HS-5 (cell line): ENCODE data around the gene ITPKC.

ENCODE experiments used
- DNase-seq: peaks from one replicate; pipeline ENCODE4 v3.0.0-alpha.2; 2012; ENCODE audit warnings: low read depth

Gene ITPKC

DNA sequence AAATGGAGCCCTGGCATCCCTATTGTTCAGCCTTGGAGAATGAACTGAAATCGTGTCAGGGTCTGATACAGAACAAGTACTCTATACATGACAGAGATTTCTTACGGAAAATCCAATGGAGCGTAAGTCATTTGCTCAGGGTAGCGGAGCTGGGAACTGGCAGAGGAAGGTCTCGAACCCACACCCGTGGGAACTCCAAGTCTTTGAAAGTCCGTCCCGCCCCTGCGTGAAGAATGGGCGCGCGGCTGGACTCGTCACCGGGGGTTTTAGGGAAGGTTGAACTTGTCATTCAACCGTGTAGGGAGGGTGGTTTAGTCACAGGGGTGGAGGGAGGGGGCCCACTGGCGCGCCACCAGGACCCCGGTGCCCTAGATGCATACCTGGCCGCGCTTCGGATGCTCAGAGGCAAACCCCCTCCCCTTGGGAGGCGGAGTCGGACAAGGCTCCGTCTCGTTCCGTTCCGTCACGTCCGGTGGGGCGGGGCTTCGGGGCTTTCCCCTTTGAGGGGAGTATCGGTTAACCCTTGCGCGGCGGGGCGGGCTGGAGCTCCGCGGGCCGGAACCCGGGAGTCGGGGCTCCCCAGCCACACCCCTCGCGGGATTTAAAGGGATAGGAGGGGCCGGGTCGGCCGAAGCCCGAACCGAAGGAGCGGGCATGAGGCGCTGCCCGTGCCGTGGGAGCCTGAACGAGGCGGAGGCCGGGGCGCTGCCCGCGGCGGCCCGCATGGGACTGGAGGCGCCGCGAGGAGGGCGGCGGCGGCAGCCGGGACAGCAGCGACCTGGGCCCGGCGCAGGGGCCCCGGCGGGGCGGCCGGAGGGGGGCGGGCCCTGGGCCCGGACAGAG lies at the start of gene ITPKC, which contains the start of gene COQ8B:
TSS of gene ITPKC (plus strand) at position 631 of the 843 bp plus-strand sequence. CDS start at position 655, 24 bp downstream.
TSS of gene COQ8B (minus strand) at position 405 of the 843 bp plus-strand sequence. CDS start 2,254 bp downstream, outside the sequence.
- DNase-seq = peak; percentile 86

- no peak for DNase-seq
These were observed 49.3 kb upstream of the ITPKC start for GRCh38 chr19:40667602-40668001.

- no peak for DNase-seq
These were observed 47.8 kb upstream of the ITPKC start for GRCh38 chr19:40668991-40669614.

GRCh38 chr19:40671404-40671803 lies 45.5 kb upstream of the ITPKC start:
- no peak for DNase-seq

- DNase-seq = no peak
These were observed 44.9 kb upstream of the ITPKC start for GRCh38 chr19:40672038-40672437.

GRCh38 chr19:40672573-40673299 lies 44.2 kb upstream of the ITPKC start:
- DNase-seq = no peak

GRCh38 chr19:40673397-40673796 lies 43.5 kb upstream of the ITPKC start:
- DNase-seq = no peak

DNA sequence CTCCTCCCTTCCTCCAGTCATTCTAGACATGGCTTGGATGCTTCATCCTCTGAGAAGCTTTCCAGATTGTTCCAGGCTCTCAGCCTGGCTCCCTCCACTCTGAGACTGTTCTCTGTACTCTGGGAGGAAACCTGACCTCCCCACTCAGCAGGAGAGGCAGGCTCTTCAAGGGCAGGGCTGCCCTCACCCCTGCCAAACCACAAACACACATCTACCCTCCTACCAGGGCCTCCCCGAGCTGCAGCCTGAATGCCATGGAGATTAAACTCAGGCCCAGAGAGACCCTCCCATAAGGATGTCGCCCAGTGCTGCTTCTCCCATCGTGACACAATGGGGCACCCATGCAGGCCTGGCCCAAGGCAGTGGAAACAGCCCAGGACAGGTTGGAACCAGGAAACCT lies 42.6 kb upstream of the ITPKC start:
- no peak for DNase-seq

DNA sequence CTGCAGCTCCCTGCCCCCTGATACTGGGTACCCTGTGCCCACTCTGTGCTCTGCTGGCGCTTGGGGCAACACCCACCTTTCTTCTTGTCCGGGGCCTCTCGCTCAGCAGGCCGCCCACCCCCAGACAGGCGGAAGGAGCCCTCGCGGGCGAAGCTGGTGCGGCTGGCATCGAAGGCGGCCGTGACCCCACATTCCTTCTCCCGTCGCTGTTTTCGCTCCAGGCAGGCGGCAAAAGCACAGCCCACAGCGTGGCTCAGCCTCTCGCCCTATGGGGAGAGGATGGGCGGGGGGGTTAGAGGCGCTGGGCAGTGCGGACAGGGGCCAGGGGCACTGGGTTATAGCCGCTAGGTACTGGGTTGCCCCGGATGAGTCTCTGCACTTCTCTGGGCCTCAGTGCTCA lies 39.8 kb upstream of the ITPKC start:
- no peak for DNase-seq

DNA sequence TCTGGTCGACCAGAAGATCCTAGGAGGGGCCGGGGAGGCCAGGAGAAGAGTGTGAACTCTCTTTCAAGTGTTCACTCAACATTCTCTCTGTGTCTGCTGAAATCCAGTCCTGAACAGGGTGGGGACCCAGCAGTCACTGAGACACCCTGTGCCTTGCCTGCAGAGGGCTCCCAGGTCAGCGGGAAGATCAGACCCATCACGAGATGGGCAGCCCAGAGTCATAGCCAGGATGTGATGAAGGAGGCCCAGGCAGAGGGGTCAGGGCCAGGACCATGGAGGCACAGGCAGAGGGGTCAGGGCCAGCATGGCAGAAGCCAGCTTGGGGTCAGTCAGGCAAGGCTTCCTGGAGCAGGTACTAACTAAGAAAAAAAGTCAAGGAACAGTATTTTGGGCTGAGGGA lies 35.9 kb upstream of the ITPKC start:
- no peak for DNase-seq

GRCh38 chr19:40682431-40682964 lies 34.4 kb upstream of the ITPKC start:
- DNase-seq = no peak

DNA sequence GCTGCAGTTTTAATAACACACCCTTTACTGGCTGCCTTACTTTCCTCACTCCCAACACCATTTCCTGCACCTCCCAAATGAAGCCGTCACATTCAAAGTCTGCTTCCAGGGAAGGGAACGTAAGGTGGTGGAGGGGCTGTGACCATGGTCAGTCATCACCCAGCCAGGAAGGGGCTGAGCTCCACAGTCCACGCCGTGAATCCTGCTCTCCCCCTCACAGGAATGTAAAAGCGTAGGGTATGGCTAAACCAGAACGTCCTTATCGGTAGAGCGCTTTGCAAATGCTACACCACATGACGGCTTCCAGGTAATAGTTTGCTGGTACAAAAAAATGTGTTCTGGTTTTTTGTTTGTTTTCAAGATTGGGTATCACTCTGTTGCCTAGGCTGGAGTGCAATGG lies 33.5 kb upstream of the ITPKC start:
- DNase-seq = no peak

GRCh38 chr19:40684280-40684679 lies 32.6 kb upstream of the ITPKC start:
- no peak for DNase-seq

- DNase-seq = no peak
These were observed 31.8 kb upstream of the ITPKC start for GRCh38 chr19:40685016-40685526.

- DNase-seq = no peak
These were observed 31.3 kb upstream of the ITPKC start for GRCh38 chr19:40685563-40685962.

DNA sequence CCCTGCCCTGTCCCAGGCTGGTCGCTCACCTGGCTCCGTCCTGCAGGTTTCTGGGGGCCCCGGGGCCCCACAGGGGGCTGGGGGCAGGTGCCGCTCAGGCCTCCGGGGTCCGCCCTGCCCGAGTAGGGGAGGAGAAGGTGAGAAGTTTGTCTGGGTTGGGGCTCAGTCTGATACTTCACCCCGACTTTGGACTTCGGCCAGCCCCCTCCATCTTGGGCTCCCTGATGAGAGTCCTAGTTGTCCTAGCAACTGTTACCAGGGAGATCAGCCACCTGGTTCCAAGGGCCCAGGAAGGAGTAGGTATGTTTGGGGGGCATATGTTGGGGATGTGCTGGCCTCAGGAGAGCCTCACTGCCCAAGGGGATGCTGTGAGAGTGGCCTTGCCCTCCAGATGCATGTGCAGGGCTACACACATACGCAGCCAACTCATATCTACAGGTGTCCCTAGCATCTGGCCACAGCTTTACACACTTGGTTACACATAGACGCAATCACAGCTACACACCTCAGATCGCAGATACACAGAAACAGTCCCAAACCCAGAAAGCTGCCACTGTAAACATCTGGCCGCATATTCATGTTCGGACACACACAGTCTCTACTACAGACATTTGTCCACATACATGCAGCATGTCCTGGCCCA lies 29.9 kb upstream of the ITPKC start:
- DNase-seq = no peak

DNA sequence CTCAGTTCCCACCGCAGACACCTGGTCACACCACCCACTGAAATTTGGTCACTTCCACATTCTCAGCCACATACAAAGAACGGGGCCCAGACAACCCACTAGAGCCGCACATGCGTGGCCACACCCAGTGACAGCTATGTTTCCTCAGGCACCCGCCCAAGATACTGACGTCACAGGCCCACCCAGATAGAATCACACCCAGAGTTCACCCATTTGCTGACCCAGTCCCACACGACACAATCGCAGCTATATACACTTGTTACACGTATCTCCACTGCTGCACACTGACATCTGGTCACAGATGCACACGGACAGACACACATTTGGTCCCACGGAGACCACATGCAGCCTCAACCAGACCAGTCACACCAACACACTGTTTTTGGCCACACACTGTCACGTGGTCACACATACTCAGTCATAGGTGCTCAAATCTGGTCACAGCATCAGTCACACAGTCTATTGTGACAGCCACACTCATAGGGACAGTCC lies 29.3 kb upstream of the ITPKC start:
- no peak for DNase-seq

GRCh38 chr19:40688309-40688708 lies 28.6 kb upstream of the ITPKC start:
- DNase-seq = no peak

DNA sequence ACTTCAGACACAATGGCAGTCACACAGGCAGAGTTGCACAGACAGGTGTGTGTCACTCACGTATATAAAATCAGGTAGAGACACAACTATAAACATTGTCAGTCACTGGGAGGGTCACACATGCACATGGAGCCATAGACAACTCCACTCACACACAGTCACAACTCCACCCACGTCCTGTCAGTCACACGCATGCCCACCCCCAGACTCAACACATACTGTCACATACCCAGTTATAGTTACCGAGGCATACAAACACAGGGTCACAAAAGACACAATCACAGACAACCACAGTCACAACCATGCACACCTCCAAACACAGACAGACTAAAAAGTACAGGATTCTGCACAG lies 27.9 kb upstream of the ITPKC start:
- DNase-seq = no peak

DNA sequence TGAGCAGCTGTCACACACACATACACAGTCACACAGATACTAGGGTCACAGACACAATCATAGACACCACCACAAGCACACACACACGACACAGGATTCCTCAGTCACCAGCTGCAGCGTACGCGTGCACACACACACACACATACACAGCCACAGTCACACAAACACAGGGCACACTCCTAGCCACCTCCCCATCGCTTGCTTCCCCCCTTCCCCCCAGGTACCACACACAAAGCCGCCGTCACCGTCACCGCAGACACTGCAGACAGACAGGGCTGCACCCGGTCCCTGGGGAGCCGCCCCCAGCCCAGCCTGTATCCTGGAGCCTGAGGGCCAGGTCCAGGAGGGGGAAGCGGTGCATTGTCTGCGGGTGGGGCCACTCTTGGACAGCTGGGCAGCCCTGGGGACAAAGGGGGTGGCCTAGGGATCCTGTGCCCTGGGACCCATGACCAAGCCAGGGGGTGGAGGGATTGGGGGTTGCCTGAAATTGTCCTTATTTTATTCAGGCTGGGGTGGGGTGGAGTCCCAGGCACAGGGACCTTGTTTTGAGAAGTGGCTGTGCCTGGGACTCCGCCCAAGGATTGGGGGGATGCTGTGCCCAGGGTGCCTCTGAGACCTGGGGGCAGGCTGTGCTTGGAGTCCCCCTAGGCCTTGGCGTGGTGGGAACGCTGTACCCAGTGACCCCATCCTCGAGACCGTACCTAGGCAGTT lies 27.4 kb upstream of the ITPKC start:
- DNase-seq = no peak

GRCh38 chr19:40690050-40690692 lies 26.7 kb upstream of the ITPKC start, which contains the start of gene NUMBL:
Gene NUMBL (minus strand): TSS chr19:40690651. CDS start chr19:40690483, 168 bp downstream.
- no peak for DNase-seq
